ENCODE results near the gene CASZ1. TPM values are rescaled to one million over a fixed set of nuclear protein-coding genes. Genes with fewer than 3 reads are reported as not detected.

Gene CASZ1
- total and polyA plus RNA-seq, 3 donors from 2014 or later: 9.4 to 12.3 (median 10.3) TPM

DNA sequence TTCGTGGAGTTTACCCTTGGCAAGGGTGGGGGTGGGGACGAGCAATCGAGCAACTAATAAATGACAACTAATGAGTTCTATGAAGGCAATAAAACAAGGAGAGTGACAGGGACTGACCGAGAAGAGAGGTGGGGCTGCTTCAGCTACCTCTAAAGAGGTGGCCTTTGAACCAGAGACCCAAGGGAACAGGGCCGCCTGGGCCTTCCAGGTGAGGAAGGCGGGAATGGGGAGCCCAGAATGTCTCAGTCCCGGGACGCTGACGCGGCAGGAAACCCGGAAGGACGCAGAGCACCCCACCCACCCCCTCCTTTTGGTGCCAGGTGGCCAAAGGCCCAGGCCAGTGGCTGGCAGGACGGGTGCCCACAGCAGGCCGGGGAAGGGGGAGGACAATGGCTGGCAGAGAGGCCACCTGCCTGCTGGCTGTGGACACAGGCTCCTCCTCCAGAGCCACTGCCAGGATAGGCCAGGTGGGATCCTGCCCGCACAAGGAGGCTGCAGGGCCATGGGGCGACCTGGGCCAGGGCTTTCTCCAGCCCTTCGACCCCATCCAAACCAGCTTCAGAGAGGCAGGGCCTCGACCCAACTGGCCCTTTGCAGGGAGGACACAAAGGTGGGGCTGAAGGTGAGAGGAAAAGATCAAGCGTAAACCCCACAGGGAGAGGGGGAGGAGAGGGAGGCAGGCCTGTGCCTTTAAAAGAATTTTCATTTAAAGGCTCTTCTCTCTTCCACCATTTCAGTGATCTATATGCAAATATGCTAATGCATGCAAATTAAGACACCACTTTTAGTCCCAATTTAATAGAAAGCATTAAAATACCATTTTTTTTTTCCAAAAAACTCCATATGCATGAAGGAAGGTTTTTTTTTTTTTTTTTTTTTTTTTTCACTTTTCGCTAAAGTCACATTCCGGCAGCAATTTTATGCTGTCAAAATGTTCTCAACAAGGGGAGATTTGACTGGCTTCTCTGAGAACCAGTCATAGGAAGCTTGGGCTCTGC is 58.1 kb downstream of the CASZ1 start:
- intact Hi-C loops (cut with DNase I; ENCODE audit: low total_unique reads): no loop called here
- WGBS, 2 donors: 90 to 91% methylated on average over 19 to 21 of the region's 21 CpGs
- no peak for TF ChIP-seq POLR2A (IDR thresholded peaks at IDR 0.05)
- TF ChIP-seq, protein P1, sequence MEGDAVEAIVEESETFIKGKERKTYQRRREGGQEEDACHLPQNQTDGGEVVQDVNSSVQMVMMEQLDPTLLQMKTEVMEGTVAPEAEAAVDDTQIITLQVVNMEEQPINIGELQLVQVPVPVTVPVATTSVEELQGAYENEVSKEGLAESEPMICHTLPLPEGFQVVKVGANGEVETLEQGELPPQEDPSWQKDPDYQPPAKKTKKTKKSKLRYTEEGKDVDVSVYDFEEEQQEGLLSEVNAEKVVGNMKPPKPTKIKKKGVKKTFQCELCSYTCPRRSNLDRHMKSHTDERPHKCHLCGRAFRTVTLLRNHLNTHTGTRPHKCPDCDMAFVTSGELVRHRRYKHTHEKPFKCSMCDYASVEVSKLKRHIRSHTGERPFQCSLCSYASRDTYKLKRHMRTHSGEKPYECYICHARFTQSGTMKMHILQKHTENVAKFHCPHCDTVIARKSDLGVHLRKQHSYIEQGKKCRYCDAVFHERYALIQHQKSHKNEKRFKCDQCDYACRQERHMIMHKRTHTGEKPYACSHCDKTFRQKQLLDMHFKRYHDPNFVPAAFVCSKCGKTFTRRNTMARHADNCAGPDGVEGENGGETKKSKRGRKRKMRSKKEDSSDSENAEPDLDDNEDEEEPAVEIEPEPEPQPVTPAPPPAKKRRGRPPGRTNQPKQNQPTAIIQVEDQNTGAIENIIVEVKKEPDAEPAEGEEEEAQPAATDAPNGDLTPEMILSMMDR (IDR thresholded peaks at IDR 0.05): no peak
- Histone ChIP-seq H3K36me3 (ENCODE audit: low read depth, missing control alignments) (no peaks in the 10 kb centered on the region), H3K9me3 (no peaks in the 10 kb centered on the region), H3K27ac (no peak overlapping the region), H3K27me3 (no peaks in the 10 kb centered on the region), H3K4me3 (no peak overlapping the region), H3K4me1 (no peaks in the 10 kb centered on the region)
- no peak for DNase-seq

DNA sequence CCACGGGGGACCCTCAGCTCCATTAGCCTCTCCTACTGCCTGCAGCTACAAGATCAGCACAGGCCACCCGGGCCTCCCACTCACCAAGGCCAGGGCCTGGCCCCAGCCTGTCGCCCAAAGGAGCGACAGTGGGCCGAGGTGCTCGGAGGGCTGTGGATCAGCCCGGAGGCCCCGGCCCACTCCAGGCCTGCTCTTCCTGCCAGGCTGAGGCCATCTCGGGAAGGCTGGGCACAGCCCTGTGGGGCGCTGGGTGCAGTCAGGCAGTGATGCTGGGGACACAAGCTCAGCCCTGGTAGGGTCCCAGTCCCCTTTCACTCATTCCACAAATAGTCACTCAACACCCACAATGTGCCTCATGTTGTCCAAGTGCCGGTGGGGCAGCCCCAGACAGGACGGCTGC is 58.8 kb downstream of the CASZ1 start:
- intact Hi-C loops (cut with DNase I; ENCODE audit: low total_unique reads): no loop called here
- WGBS, 2 donors: 83 to 94% methylated on average over 2 to 12 of the region's 12 CpGs
- Histone ChIP-seq H3K27ac (no peak overlapping the region), H3K4me3 (no peak overlapping the region), H3K9me3 (no peaks in the 10 kb centered on the region), H3K36me3 (ENCODE audit: low read depth, missing control alignments) (no peaks in the 10 kb centered on the region), H3K27me3 (no peaks in the 10 kb centered on the region), H3K4me1 (no peaks in the 10 kb centered on the region)
- no peak for DNase-seq
- TF ChIP-seq POLR2A (IDR thresholded peaks at IDR 0.05): no peak
- TF ChIP-seq, protein P1 (IDR thresholded peaks at IDR 0.05): no peak

DNA sequence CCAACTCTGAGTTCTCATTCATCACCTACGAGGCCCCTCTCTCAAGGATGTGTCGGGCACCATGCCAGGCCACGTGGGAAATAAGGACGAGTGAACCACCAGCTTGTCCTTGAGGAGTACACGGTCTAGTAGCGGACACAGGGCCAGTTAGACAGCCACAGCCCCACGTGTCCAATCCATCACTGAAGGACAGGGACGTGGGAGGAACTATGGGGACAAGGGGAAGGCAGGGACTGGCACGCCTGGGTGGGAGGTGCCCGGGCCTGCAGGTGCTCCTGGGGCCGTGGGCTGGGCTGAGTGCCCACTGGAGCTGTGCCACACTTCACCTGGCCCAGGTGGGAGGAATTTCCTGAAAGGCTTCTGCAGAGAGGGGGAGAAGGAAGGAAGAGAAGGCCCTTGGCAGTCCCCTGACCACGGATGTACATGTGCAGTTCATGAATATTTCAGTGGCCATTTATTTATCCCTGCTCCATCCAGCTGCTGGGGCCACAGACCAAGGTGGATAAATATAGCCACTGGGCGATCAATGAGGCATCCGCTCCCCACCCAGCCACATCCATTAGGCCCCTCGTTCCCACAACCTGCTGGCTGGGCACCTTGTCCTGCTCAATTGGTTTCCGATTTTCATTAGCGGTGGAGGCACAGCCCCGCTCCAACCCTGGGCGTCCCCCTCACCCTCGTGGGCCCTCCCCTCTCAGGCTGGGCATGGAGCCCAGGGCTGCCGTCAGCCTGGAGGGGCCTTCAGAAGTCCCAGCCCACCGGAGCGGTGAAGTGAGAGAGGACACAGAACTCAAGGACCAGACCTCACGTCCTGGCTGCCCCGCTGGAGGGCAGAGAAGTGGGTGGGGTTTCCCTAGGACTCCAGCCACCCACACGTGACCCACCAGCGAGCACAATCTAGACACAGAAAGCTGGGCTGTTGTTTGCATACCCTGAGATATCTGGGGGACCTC is 59.5 kb downstream of the CASZ1 start:
- 35 to 55% methylated on average over 19 to 27 of the region's 27 CpGs for WGBS, 2 donors
- intact Hi-C loops (cut with DNase I; ENCODE audit: low total_unique reads): no loop called here
- Histone ChIP-seq H3K9me3 (no peaks in the 10 kb centered on the region), H3K36me3 (ENCODE audit: low read depth, missing control alignments) (no peaks in the 10 kb centered on the region), H3K4me3 (no peak overlapping the region), H3K27ac (no peak overlapping the region), H3K27me3 (no peaks in the 10 kb centered on the region), H3K4me1 (no peaks in the 10 kb centered on the region)
- TF ChIP-seq, protein P1 (IDR thresholded peaks at IDR 0.05): no peak
- no peak for TF ChIP-seq POLR2A (IDR thresholded peaks at IDR 0.05)
- DNase-seq: no peak

DNA sequence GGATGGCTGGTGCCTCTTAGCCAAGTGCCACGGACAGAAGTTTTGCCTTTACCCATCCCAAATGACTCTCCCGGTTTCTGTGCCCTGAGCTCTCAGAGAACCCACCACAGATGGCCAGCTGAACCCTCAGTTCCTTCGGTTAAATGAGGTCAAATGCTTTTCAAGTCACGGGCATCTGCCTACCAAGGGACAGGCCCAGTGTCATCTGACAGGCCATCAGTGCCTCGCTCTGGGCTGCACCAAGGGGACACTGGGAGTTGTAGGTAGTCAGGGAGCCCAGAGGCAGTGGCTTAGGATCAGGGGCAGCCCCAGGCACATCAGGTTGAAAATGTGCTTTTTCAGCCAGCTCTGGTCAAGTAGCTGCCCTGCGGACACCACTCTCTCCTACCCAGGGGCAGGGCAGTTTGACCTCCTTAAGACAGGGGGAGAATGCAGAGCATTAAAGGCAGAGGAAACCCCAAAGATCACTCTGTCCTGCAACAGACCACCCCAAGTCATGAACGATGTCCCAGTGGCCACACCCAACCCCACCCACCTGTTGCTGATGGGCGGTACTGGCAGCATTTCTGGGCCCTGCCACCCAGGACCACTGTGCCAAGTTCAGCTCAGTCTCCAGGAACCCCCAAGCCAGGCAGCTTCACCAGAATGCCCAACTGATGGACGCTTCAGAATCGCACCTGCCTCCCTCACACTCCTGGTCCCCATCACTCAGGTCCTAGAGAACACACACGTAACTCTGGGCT is 60.7 kb downstream of the CASZ1 start:
- no peak for DNase-seq
- no peak for TF ChIP-seq POLR2A (IDR thresholded peaks at IDR 0.05)
- TF ChIP-seq, protein P1 (IDR thresholded peaks at IDR 0.05): no peak
- Histone ChIP-seq H3K27ac (no peak overlapping the region), H3K27me3 (no peaks in the 10 kb centered on the region), H3K4me1 (no peaks in the 10 kb centered on the region), H3K36me3 (ENCODE audit: low read depth, missing control alignments) (no peaks in the 10 kb centered on the region), H3K4me3 (no peak overlapping the region), H3K9me3 (no peaks in the 10 kb centered on the region)
- WGBS, 2 donors: 66 to 77% methylated on average over 6 to 10 of the region's 11 CpGs
- intact Hi-C loops (cut with DNase I; ENCODE audit: low total_unique reads): no loop called here

All from testis (tissue), 3 donors.